K562 (cell line): ENCODE results near the gene GNG14. TPM values are rescaled to one million over a fixed set of nuclear protein-coding genes. Genes with fewer than 3 reads are reported as not detected.
A peak's percentile ranks its signal among the peaks of the same experiment; 100 is the strongest.

ENCODE experiments used
- ATAC-seq: fragments of 200-7000 bp; cut with Tn5 transposase; 3 replicates; pipeline ENCODE4 v1.9.1; 2020; ENCODE audit warnings: moderate library complexity
- BruUV-seq: library from RNA; stranded (reverse); fragments of 400-500 nt; replicated peaks from 2 replicates; lab custom pipeline; 2021; lab: Mats Ljungman, UMichigan
- CTCF ChIA-PET: fragments of 300-600 bp; formaldehyde crosslinking; extraction: SDS; loops from one replicate; lab custom pipeline; 2021; ENCODE audit warnings: low intra/inter-chr PET ratio; lab: Yijun Ruan, JAX
- POLR2A ChIA-PET: fragments of 300-600, 350-650 bp; sonication (Branson Sonifier 250); formaldehyde crosslinking; extraction: SDS; loops from one replicate; lab custom pipeline; 2021; ENCODE audit warnings: antibody characterized with exemption, inconsistent platforms; lab: Yijun Ruan, JAX
- DNase-seq, 4 experiments: peaks; one replicate each; pipeline versions ENCODE4 v3.0.0 to v3.0.0-alpha.2; 2011 to 2018; ENCODE audit warnings: low spot score in 3 of 4, mixed read lengths in 3 of 4; ENCODE audit errors: extremely low read depth in 1 of 4
- FAIRE-seq: peaks from 2 replicates; lab custom pipeline; 2011; peaks lifted over from hg19 to GRCh38; lab: Jason Lieb, UNC
- H2AFZ ChIP-seq: 2 replicates; pipeline ENCODE4 v1.6.0; 2011; ENCODE audit warnings: low read depth, low read length, control low read depth, inconsistent platforms
- H3K27ac ChIP-seq: fragments of 200-600 bp; 3 replicates; pipeline ENCODE4 v1.8.0; 2011; ENCODE audit warnings: low read depth, mild to moderate bottlenecking, control low read depth, inconsistent platforms, low read length, moderate library complexity, mixed read lengths; ENCODE audit errors: extremely low read depth
- H3K27me3 ChIP-seq, 2 experiments: fragments of 300-600 bp in 1 of 2; 2 replicates in 1 of 2; 3 replicates in 1 of 2; pipeline versions ENCODE4 v1.6.0 to v1.8.0; 2011; ENCODE audit warnings: inconsistent platforms in 2 of 2, low read length in 2 of 2, mild to moderate bottlenecking in 1 of 2, mixed read lengths in 1 of 2, moderate library complexity in 1 of 2; ENCODE audit not compliant: control insufficient read depth in 2 of 2, insufficient read depth in 2 of 2
- H3K36me3 ChIP-seq: fragments of 300-600 bp; 3 replicates; pipeline ENCODE4 v1.8.0; 2011; ENCODE audit warnings: mild to moderate bottlenecking, low read length, inconsistent platforms; ENCODE audit not compliant: control insufficient read depth, insufficient read depth
- H3K4me1 ChIP-seq, 2 experiments: fragments of 200-600 bp in 1 of 2; replicated peaks in 1 of 2; 2 replicates in 1 of 2; 3 replicates in 1 of 2; pipeline versions ENCODE4 v1.5.1 to v1.8.0; 2011; ENCODE audit warnings: inconsistent platforms in 2 of 2, low read length in 2 of 2, mild to moderate bottlenecking in 1 of 2, mixed read lengths in 1 of 2, moderate library complexity in 1 of 2; ENCODE audit not compliant: control insufficient read depth in 2 of 2, insufficient read depth in 2 of 2
- H3K4me2 ChIP-seq: 2 replicates; pipeline ENCODE4 v1.6.1; 2011; ENCODE audit warnings: low read length, control low read depth, inconsistent platforms, mixed read lengths; ENCODE audit not compliant: insufficient read depth
- H3K4me3 ChIP-seq: fragments of 200-600 bp; sonication (generic), shearing (Covaris generic); 2 replicates; pipeline ENCODE4 v1.5.1; 2016; ENCODE audit warnings: control low read depth, inconsistent platforms
- H3K79me2 ChIP-seq: fragments of 200-600 bp; 3 replicates; pipeline ENCODE4 v1.8.0; 2011; ENCODE audit warnings: low read length, inconsistent platforms; ENCODE audit not compliant: control insufficient read depth, insufficient read depth
- H3K9ac ChIP-seq, 2 experiments: 2 replicates each; pipeline versions ENCODE4 v1.6.0 to v1.6.1; 2011; ENCODE audit warnings: low read depth in 2 of 2, low read length in 2 of 2, control low read depth in 1 of 2, inconsistent platforms in 1 of 2, mild to moderate bottlenecking in 1 of 2, mixed read lengths in 1 of 2; ENCODE audit not compliant: insufficient read depth in 1 of 2
- H3K9me1 ChIP-seq: one replicate; pipeline ENCODE4 v1.6.0; 2011; ENCODE audit warnings: inconsistent platforms, mild to moderate bottlenecking, low read length, moderate library complexity; ENCODE audit not compliant: control insufficient read depth, insufficient read depth
- H3K9me3 ChIP-seq: replicated peaks from 2 replicates; pipeline ENCODE4 v1.5.1; 2011; ENCODE audit warnings: low read depth, low read length, inconsistent platforms; ENCODE audit not compliant: control insufficient read depth, insufficient read depth
- H4K20me1 ChIP-seq: replicated peaks from 2 replicates; pipeline ENCODE4 v1.6.1; 2011; ENCODE audit warnings: low read length, inconsistent platforms, mixed read lengths; ENCODE audit not compliant: control insufficient read depth, insufficient read depth
- JUND ChIP-seq, 2 experiments: IDR thresholded peaks; 2 replicates in 1 of 2; 3 replicates in 1 of 2; pipeline ENCODE4 v1.6.1; 2011; ENCODE audit warnings: borderline replicate concordance in 2 of 2, low read depth in 2 of 2, low read length in 2 of 2, improper control_type of control experiment in 1 of 2, missing biosample characterization in 1 of 2, missing genetic modification characterization in 1 of 2, missing genetic modification reagents in 1 of 2
- POLR2A ChIP-seq: fragments of 450-650 bp; conservative IDR thresholded peaks from 2 replicates; pipeline ENCODE4 v1.6.1; 2016
- POLR2G ChIP-seq: fragments of 200-400 bp; formaldehyde crosslinking; IDR thresholded peaks from 2 replicates; pipeline ENCODE4 v1.6.1; 2017; ENCODE audit warnings: low read depth, mild to moderate bottlenecking, antibody characterized with exemption, low read length, moderate library complexity
- RBFOX2 ChIP-seq: fragments of 200-400 bp; formaldehyde crosslinking; IDR thresholded peaks from 2 replicates; pipeline ENCODE4 v1.6.1; 2017; ENCODE audit warnings: low read depth, mild to moderate bottlenecking, low read length, moderate library complexity
- SMAD4 ChIP-seq: fragments of 250-450 bp; sonication (Bioruptor Pico); conservative IDR thresholded peaks from 2 replicates; pipeline ENCODE4 v1.8.0; 2021; ENCODE audit warnings: inconsistent platforms, mild to moderate bottlenecking, moderate library complexity
- WGBS: fragments of 100-300 bp; shearing (Covaris generic); methylation state at CpG from one replicate; pipeline ENCODE4 v1.1.6; 2016; ENCODE audit warnings: low coverage, mixed read lengths; ENCODE audit not compliant: insufficient coverage; ENCODE audit errors: missing lambda C conversion rate; 5-methylcytosine and 5-hydroxymethylcytosine counted together
- in situ Hi-C: fragments of 300-500 bp; cut with MboI; formaldehyde crosslinking; loops from 4 replicates; pipeline ENCODE4 v1.15.0; 2018; ENCODE audit warnings: inconsistent platforms, mixed read lengths
- intact Hi-C: fragments of 100-400 bp; cut with micrococcal nuclease; formaldehyde crosslinking; loops from 2 replicates; pipeline ENCODE4 v1.14.2; 2022
- polyA plus RNA-seq, 8 experiments: library from polyadenylated mRNA; depleted of rRNA in 4 of 8; stranded (reverse) in 5 of 8; unstranded in 3 of 8; fragments of >200 nt; fragmentation: Nextera tagmentation in 2 of 8; fragmentation: Illumina TruSeq in 1 of 8; extraction: Ambion mirVana in 2 of 8; extraction: Trizol in 1 of 8; gene quantifications; 2 replicates each; pipeline versions ENCODE4 v1.2.1 to v1.2.3, GENCODE V29; 2011 to 2014; ENCODE audit warnings: inconsistent platforms in 1 of 8, missing spikeins in 1 of 8
- total RNA-seq, 7 experiments: library from RNA; depleted of rRNA in 6 of 7; stranded (reverse); fragments of >200 nt in 6 of 7; fragmentation: Illumina TruSeq in 2 of 7; extraction: Trizol in 2 of 7; gene quantifications; 2 replicates each; pipeline versions ENCODE4 v1.2.1 to v1.2.3, GENCODE V29; 2011 to 2021; ENCODE audit warnings: low replicate concordance in 1 of 7

Gene GNG14
- total and polyA plus RNA-seq, 9 of the 15 experiments (the other 6 are each of a cell fraction or from before 2014, with no cell fraction given) = not detected

DNA sequence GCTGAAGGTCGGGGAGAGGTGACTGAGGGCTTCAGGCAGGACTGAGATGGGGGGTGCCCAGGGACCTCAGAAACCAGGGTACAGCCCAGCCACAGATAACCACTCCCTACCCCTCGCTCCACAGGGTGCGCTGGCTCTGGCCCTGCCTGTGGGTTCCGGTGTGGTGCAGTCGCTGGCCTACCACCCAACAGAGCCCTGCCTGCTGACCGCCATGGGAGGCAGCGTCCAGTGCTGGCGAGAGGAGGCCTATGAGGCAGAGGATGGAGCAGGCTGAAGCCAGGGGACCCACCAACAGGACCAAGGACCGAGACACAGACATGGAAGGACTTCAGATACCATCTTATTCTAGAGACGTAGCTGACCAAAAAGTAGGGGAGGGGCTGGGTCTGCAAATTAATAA lies 12.4 kb upstream of the GNG14 start:
- H3K36me3 ChIP-seq = peaks cover 81% of the 10 kb centered on the region
- no peak overlapping the region for H3K4me2 ChIP-seq
- POLR2A ChIA-PET = interaction anchor here (0.7 to 1.0 kb wide), 2 partner anchors 9 to 36 kb away, joined by 3 read pairs; partner anchors contain the start of genes MAN2B1 and WDR83
- no peak overlapping the region for H3K27ac ChIP-seq
- intact Hi-C loops (no loop called here), in situ Hi-C loops (loop anchor here (10.0 kb wide), 1 partner anchor 471 kb away; no protein-coding TSS in a partner anchor)
- no peak overlapping the region for H3K4me3 ChIP-seq
- peaks cover 15% of the 10 kb centered on the region for H3K79me2 ChIP-seq
- TF ChIP-seq JUND (IDR thresholded peaks at IDR 0.05; ENCODE audit: borderline replicate concordance, low read depth, low read length) = no peak
- no peak for TF ChIP-seq JUND (tag; IDR thresholded peaks at IDR 0.05; ENCODE audit: borderline replicate concordance, low read depth, low read length)
- TF ChIP-seq POLR2G = peak; percentile 70
- 0 out of 2 replicates have a peak, but pooled peaks have one; percentile 33 for TF ChIP-seq POLR2A
- TF ChIP-seq SMAD4 (CRISPR knock-in tag) = no peak
- TF ChIP-seq RBFOX2 = peak; percentile 63
- no peaks in the 10 kb centered on the region for H3K9me3 ChIP-seq
- DNase-seq = no peak
- no TSS peak for BruUV-seq
- H3K4me1 ChIP-seq = peaks cover 4 to 27% of the 10 kb centered on the region in 2 experiments; a peak in 4 of 5 replicates
- 91% methylated on average over 10 of the region's 10 CpGs for WGBS
- H4K20me1 ChIP-seq = no peaks in the 10 kb centered on the region; the same call in none of the 2 replicates
- peak overlapping the region in 1 of 2 experiments; percentile 58; a peak in 1 of 4 replicates for H3K9ac ChIP-seq
- no peak for ATAC-seq
- CTCF ChIA-PET = no interaction called here
- no peak overlapping the region for H2AFZ ChIP-seq
- H3K9me1 ChIP-seq = no peaks in the 10 kb centered on the region
- H3K27me3 ChIP-seq = no peaks in the 10 kb centered on the region
- FAIRE-seq = no peak
